Measurements from ENCODE around the gene GBA3.

The GBA3 gene

GRCh38 chr4:22762548-22762947 lies 69.8 kb downstream of the GBA3 start:
- H3K9me3 ChIP-seq (ENCODE audit: control insufficient read depth, low read length) = no peaks in the 10 kb centered on the region
- no peak overlapping the region for H3K4me3 ChIP-seq (ENCODE audit: insufficient read depth, low read depth, low read length)
- no peaks in the 10 kb centered on the region for H3K36me3 ChIP-seq (ENCODE audit: control insufficient read depth, insufficient read depth, low read length)
- no peak overlapping the region for H3K27ac ChIP-seq (ENCODE audit: insufficient read depth, low read depth, low read length, poor library complexity, severe bottlenecking)
- 62% methylated on average over 2 of the region's 2 CpGs for WGBS, 2 experiments
- H3K27me3 ChIP-seq (ENCODE audit: control insufficient read depth, insufficient read depth, low read length, poor library complexity, severe bottlenecking) = no peaks in the 10 kb centered on the region
- H3K4me1 ChIP-seq (ENCODE audit: control insufficient read depth, insufficient read depth, low read length) = peaks cover 5% of the 10 kb centered on the region

GRCh38 chr4:22764183-22764582 lies 71.4 kb downstream of the GBA3 start:
- WGBS, 2 experiments = 94 to 100% methylated on average over 2 of the region's 3 CpGs
- Histone ChIP-seq H3K27ac (ENCODE audit: insufficient read depth, low read depth, low read length, poor library complexity, severe bottlenecking) (no peak overlapping the region), H3K36me3 (ENCODE audit: control insufficient read depth, insufficient read depth, low read length) (no peaks in the 10 kb centered on the region)

GRCh38 chr4:22766068-22766467 lies 73.3 kb downstream of the GBA3 start:
- H3K27me3 ChIP-seq (ENCODE audit: control insufficient read depth, insufficient read depth, low read length, poor library complexity, severe bottlenecking) = no peaks in the 10 kb centered on the region
- H3K27ac ChIP-seq (ENCODE audit: insufficient read depth, low read depth, low read length, poor library complexity, severe bottlenecking) = no peak overlapping the region
- H3K36me3 ChIP-seq (ENCODE audit: control insufficient read depth, insufficient read depth, low read length) = no peaks in the 10 kb centered on the region
- WGBS, 2 experiments = 90 to 100% methylated on average over 2 of the region's 2 CpGs
- no peak overlapping the region for H3K4me3 ChIP-seq (ENCODE audit: insufficient read depth, low read depth, low read length)
- no peaks in the 10 kb centered on the region for H3K9me3 ChIP-seq (ENCODE audit: control insufficient read depth, low read length)
- peaks cover 5% of the 10 kb centered on the region for H3K4me1 ChIP-seq (ENCODE audit: control insufficient read depth, insufficient read depth, low read length)

More at GRCh38 chr4:22764183-22764582, 71.4 kb downstream of the GBA3 start:
- no peaks in the 10 kb centered on the region for H3K9me3 ChIP-seq (ENCODE audit: control insufficient read depth, low read length)
- H3K4me3 ChIP-seq (ENCODE audit: insufficient read depth, low read depth, low read length) = no peak overlapping the region
- H3K27me3 ChIP-seq (ENCODE audit: control insufficient read depth, insufficient read depth, low read length, poor library complexity, severe bottlenecking) = no peaks in the 10 kb centered on the region
- peaks cover 5% of the 10 kb centered on the region for H3K4me1 ChIP-seq (ENCODE audit: control insufficient read depth, insufficient read depth, low read length)

GRCh38 chr4:22778547-22779163 lies 85.9 kb downstream of the GBA3 start:
- H3K9me3 ChIP-seq (ENCODE audit: control insufficient read depth, low read length) = no peaks in the 10 kb centered on the region
- H3K36me3 ChIP-seq (ENCODE audit: control insufficient read depth, insufficient read depth, low read length) = no peaks in the 10 kb centered on the region
- H3K27me3 ChIP-seq (ENCODE audit: control insufficient read depth, insufficient read depth, low read length, poor library complexity, severe bottlenecking) = no peaks in the 10 kb centered on the region
- no peak overlapping the region for H3K4me3 ChIP-seq (ENCODE audit: insufficient read depth, low read depth, low read length)
- no peak overlapping the region for H3K27ac ChIP-seq (ENCODE audit: insufficient read depth, low read depth, low read length, poor library complexity, severe bottlenecking)
- H3K4me1 ChIP-seq (ENCODE audit: control insufficient read depth, insufficient read depth, low read length) = no peaks in the 10 kb centered on the region
- 94 to 95% methylated on average over 37 of the region's 37 CpGs for WGBS, 2 experiments

- WGBS, 2 experiments = 86 to 87% methylated on average over 4 of the region's 4 CpGs
- H3K27ac ChIP-seq (ENCODE audit: insufficient read depth, low read depth, low read length, poor library complexity, severe bottlenecking) = no peak overlapping the region
- H3K4me3 ChIP-seq (ENCODE audit: insufficient read depth, low read depth, low read length) = no peak overlapping the region
- no peaks in the 10 kb centered on the region for H3K9me3 ChIP-seq (ENCODE audit: control insufficient read depth, low read length)
- no peaks in the 10 kb centered on the region for H3K36me3 ChIP-seq (ENCODE audit: control insufficient read depth, insufficient read depth, low read length)
- no peaks in the 10 kb centered on the region for H3K4me1 ChIP-seq (ENCODE audit: control insufficient read depth, insufficient read depth, low read length)
- no peaks in the 10 kb centered on the region for H3K27me3 ChIP-seq (ENCODE audit: control insufficient read depth, insufficient read depth, low read length, poor library complexity, severe bottlenecking)
Measured at GRCh38 chr4:22780317-22780716, 87.6 kb downstream of the GBA3 start.

GRCh38 chr4:22780797-22781196 lies 88.1 kb downstream of the GBA3 start:
- Histone ChIP-seq H3K9me3 (ENCODE audit: control insufficient read depth, low read length) (no peaks in the 10 kb centered on the region), H3K27ac (ENCODE audit: insufficient read depth, low read depth, low read length, poor library complexity, severe bottlenecking) (no peak overlapping the region)
- WGBS, 2 experiments = 98 to 99% methylated on average over 3 of the region's 3 CpGs

GRCh38 chr4:22787753-22788375 lies 95.1 kb downstream of the GBA3 start:
- Histone ChIP-seq H3K4me3 (ENCODE audit: insufficient read depth, low read depth, low read length) (no peak overlapping the region), H3K36me3 (ENCODE audit: control insufficient read depth, insufficient read depth, low read length) (no peaks in the 10 kb centered on the region), H3K4me1 (ENCODE audit: control insufficient read depth, insufficient read depth, low read length) (no peaks in the 10 kb centered on the region), H3K27me3 (ENCODE audit: control insufficient read depth, insufficient read depth, low read length, poor library complexity, severe bottlenecking) (no peaks in the 10 kb centered on the region), H3K27ac (ENCODE audit: insufficient read depth, low read depth, low read length, poor library complexity, severe bottlenecking) (no peak overlapping the region), H3K9me3 (ENCODE audit: control insufficient read depth, low read length) (no peaks in the 10 kb centered on the region)
- WGBS, 2 experiments = 82 to 88% methylated on average over 3 to 6 of the region's 6 CpGs

More at GRCh38 chr4:22780797-22781196, 88.1 kb downstream of the GBA3 start:
- Histone ChIP-seq H3K36me3 (ENCODE audit: control insufficient read depth, insufficient read depth, low read length) (no peaks in the 10 kb centered on the region), H3K4me1 (ENCODE audit: control insufficient read depth, insufficient read depth, low read length) (no peaks in the 10 kb centered on the region), H3K4me3 (ENCODE audit: insufficient read depth, low read depth, low read length) (no peak overlapping the region), H3K27me3 (ENCODE audit: control insufficient read depth, insufficient read depth, low read length, poor library complexity, severe bottlenecking) (no peaks in the 10 kb centered on the region)

- H3K36me3 ChIP-seq (ENCODE audit: control insufficient read depth, insufficient read depth, low read length) = no peaks in the 10 kb centered on the region
- H3K27ac ChIP-seq (ENCODE audit: insufficient read depth, low read depth, low read length, poor library complexity, severe bottlenecking) = no peak overlapping the region
- WGBS, 2 experiments = 81% methylated on average over 2 of the region's 2 CpGs
- no peak overlapping the region for H3K4me3 ChIP-seq (ENCODE audit: insufficient read depth, low read depth, low read length)
- H3K4me1 ChIP-seq (ENCODE audit: control insufficient read depth, insufficient read depth, low read length) = no peaks in the 10 kb centered on the region
- H3K9me3 ChIP-seq (ENCODE audit: control insufficient read depth, low read length) = no peaks in the 10 kb centered on the region
- no peaks in the 10 kb centered on the region for H3K27me3 ChIP-seq (ENCODE audit: control insufficient read depth, insufficient read depth, low read length, poor library complexity, severe bottlenecking)
Measured at GRCh38 chr4:22790631-22791030, 97.9 kb downstream of the GBA3 start.

- no peak overlapping the region for H3K4me3 ChIP-seq (ENCODE audit: insufficient read depth, low read depth, low read length)
- H3K9me3 ChIP-seq (ENCODE audit: control insufficient read depth, low read length) = no peaks in the 10 kb centered on the region
- 92 to 93% methylated on average over 5 of the region's 5 CpGs for WGBS, 2 experiments
- H3K4me1 ChIP-seq (ENCODE audit: control insufficient read depth, insufficient read depth, low read length) = no peaks in the 10 kb centered on the region
- H3K27ac ChIP-seq (ENCODE audit: insufficient read depth, low read depth, low read length, poor library complexity, severe bottlenecking) = no peak overlapping the region
- H3K27me3 ChIP-seq (ENCODE audit: control insufficient read depth, insufficient read depth, low read length, poor library complexity, severe bottlenecking) = no peaks in the 10 kb centered on the region
- no peaks in the 10 kb centered on the region for H3K36me3 ChIP-seq (ENCODE audit: control insufficient read depth, insufficient read depth, low read length)
Measured at GRCh38 chr4:22794732-22795131, 102.0 kb downstream of the GBA3 start.

GRCh38 chr4:22801391-22801790 lies 108.7 kb downstream of the GBA3 start:
- Histone ChIP-seq H3K4me1 (ENCODE audit: control insufficient read depth, insufficient read depth, low read length) (no peaks in the 10 kb centered on the region), H3K36me3 (ENCODE audit: control insufficient read depth, insufficient read depth, low read length) (no peaks in the 10 kb centered on the region), H3K4me3 (ENCODE audit: insufficient read depth, low read depth, low read length) (no peak overlapping the region), H3K27me3 (ENCODE audit: control insufficient read depth, insufficient read depth, low read length, poor library complexity, severe bottlenecking) (no peaks in the 10 kb centered on the region), H3K27ac (ENCODE audit: insufficient read depth, low read depth, low read length, poor library complexity, severe bottlenecking) (no peak overlapping the region), H3K9me3 (ENCODE audit: control insufficient read depth, low read length) (no peaks in the 10 kb centered on the region)

Measured in ectodermal cell (in vitro differentiated cells).